HG03135 (cell line): ENCODE results near the gene UBTF.

Experiments
- ATAC-seq: cut with Tn5 transposase; IDR thresholded peaks from one replicate; pipeline ENCODE4 v1.9.1; 2021; ENCODE audit warnings: mild to moderate bottlenecking, moderate library complexity; ENCODE audit not compliant: unreplicated experiment

Gene UBTF

DNA sequence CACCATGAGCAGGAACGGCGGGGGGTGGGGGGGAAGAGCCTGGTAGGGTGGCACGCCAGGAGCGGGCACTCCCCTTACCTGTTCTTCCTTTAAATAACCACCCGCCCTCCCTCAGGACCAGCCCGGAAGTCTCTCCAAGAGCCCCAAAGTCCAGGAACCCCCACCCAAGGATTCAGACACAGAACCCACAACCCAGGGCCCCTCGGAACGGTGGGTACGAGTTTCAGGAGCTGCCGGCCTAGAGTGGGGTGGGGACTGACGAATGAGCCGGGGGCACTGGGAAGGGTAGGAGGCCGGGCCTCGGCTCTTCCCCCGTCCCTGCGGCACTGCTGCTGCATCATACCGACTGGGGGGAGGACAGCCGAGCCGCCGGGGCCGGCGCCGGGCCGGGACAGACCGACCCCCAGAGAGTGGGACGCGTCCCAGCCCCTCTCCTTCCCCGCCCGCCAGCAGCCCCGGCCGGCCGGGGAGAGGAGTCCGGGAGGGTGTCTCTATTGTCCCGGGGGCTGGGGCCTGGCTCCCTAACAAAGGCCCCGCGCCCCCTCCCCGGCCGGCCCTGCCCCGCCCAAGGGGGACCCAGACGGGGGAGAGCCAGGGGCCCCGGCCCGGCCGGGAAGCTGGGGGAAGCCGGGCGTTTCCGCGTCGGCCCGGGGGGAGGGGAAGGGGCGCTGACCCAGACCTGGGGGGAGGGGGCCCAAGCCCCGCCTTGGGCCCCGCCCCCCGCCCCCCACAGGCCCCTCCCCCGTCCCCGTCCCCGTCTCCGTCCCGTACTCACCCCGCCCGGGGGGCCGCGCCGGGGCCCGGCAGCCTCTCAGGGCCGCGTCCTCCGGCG lies 20.5 kb downstream of the UBTF start:
- peak; percentile 26 for ATAC-seq

- ATAC-seq, result no peak
These were observed 21.3 kb downstream of the UBTF start for GRCh38 chr17:44197980-44198720.

DNA sequence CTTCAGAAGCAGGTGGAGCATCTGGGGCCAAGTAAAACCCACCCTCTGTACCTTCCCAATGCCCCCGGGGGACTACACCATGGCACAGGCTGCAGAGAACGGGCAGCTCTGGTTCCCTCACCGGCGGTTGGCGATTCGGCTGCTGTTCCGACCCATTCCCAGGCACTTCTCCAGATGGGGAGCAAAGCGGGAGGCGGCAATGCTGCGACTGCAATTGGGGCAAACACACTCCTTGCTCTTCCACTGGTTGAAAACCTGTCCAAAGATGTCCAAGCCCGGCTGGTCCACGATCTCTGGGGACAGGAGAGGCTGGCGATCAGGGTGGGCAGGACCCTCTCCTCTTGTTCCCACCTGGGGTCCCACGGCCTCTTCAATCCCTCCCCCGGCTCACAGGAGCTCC lies 22.4 kb downstream of the UBTF start:
- no peak for ATAC-seq

GRCh38 chr17:44193326-44194084 lies 26.0 kb downstream of the UBTF start:
- ATAC-seq, result no peak

DNA sequence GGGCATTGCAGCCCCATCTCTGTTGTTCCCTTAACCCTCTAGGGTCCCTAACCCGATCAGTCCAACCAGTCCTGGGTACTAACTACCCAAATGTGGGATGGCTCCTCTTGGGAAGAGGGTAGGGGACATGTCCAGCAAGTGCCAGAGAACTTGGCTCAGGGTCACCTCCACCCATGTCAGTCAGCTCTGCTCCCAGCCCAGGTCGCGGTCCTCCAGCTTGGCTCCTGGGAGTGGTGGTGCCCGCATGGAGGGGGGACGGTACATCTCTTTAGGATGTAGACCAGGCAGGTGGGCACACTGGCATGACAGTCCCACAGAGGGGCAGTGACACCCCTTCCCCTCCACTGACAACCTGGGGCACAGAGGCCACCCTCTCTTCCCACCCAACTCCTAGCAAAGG lies 26.7 kb downstream of the UBTF start:
- ATAC-seq, result no peak

DNA sequence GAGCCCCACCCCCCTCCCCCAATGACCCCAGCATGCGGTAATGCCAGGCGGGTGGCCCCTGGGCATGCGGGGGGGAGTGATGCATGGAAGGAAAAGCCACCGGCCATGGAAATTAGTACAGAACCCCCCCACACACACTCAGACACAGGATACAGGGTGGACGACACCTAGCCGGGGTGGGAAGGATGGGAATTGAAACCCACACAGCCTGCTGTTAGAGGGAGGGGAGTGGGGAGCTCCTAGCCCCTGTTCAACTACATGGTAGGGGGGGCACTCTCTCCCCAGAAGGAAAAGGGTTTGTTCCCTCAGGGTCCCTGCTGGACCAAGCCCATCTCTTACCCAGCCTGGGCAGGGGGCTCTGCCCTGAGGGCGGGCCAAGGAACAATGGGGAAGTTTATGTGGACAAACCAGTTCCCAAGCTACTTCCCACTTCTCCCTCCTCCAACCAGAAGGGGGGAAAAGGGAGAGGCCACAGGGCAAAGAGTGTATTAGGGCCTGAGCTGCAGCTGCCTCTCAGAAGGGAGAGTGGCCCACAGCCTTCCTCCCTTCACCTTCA lies 27.5 kb downstream of the UBTF start:
- ATAC-seq, result no peak

- ATAC-seq, result no peak
These were observed 28.1 kb downstream of the UBTF start for GRCh38 chr17:44191369-44191768.

GRCh38 chr17:44190481-44190880 lies 29.0 kb downstream of the UBTF start:
- ATAC-seq, result no peak

DNA sequence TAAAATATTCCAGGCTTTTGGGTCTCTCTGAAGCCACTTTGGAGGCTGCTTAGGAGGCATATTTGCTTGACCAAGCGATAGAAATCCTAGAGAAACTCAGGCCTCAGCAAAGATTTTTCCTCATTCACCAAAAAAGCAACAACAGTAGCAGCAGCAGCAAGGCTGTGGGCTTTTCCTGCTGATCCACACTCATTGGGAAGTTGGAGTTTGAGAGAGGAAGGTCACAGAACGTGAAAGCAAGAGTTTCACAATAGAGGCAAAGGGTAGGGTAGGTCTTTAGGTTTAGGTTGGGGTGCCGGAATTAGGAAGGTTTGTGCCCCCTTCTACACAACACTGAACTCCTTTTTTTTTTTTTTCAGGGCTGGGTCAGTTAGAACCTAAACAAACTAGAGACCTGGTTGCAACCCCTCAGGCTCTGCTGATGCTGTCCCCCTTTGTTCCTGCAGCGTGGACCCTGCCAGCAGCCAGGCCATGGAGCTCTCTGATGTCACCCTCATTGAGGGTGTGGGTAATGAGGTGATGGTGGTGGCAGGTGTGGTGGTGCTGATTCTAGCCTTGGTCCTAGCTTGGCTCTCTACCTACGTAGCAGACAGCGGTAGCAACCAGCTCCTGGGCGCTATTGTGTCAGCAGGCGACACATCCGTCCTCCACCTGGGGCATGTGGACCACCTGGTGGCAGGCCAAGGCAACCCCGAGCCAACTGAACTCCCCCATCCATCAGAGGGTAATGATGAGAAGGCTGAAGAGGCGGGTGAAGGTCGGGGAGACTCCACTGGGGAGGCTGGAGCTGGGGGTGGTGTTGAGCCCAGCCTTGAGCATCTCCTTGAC lies 30.7 kb downstream of the UBTF start:
- no peak for ATAC-seq

DNA sequence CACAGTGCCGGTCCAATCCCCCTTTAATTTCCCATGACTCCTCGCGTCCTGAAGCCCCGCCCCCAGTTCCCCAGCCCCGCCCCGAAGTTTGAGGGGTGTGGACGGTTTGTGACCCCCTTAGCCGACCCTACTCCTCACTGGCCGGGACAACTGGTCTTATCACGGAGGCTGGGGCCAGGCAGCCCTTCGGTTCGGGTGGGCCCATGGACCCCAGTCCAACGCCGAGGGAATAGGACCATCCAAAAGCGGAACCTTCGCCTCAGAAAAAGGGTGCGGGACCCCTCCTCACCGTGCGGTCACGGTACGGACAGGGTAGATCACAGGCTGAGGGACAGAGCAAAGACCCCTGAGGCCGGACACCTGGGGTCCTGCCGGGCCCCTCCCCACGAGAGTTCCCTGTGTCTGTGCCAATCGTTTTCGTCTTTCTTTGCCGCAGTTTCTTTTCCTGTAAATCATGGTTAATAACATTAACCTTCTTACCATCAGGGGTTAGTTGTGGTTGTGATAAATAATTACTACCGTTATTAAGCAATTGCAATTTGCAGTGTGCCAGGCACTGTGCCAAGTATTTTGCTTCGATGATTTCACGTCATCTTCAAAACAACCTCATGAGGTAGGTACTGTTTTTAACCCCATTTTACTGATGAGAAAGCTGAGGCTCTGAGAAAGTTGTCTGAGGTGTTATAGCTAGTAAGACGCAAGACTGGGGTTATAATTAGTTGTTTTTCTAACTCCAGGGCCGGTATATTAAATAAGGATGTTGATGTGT lies 32.2 kb downstream of the UBTF start:
- ATAC-seq, result peak; percentile 41

DNA sequence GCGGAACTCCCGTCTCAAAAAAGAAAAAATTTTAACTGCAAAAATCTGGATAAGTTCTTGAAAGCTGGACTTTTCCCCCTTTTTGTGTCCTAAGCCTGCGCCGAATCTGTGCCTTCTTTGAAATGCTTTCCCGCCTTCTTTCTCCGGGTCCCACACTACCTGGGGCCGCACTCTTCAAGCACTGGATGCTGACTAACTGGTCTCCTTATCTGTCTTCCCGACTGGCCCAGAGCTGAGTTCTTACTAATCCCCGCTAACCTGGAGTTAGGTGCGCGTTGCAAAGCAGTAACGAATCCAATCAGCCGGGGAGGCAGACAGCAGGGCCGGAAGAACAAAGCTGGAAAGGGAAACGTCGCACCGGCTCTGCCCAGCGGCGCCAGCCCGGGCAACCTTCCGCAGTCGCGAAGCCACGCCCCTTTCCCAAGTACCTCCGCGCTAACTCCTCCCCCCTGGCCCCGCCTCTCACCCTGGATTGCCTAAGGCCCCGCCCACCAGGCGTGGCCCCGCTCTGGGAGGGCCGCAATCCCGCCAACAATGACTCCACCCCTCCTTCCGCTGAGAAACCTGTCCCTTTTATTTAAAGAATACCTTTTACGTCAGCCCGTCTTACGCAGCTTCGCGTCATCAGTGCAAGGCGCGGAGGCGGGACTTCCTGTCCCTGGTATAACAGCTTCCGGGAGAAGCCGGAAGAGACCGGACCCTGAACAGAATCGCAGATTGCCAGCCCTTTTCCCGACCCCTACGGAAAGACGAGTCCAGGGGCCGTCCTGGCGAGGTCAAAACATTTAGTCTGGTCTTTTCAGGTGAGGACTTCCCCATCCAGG lies 33.0 kb downstream of the UBTF start, which contains the start of gene TMUB2:
Gene TMUB2 (plus strand): TSS at position 666 of the 824 bp plus-strand sequence. CDS start 737 bp downstream, outside the sequence.
- ATAC-seq, result peak; percentile 87

DNA sequence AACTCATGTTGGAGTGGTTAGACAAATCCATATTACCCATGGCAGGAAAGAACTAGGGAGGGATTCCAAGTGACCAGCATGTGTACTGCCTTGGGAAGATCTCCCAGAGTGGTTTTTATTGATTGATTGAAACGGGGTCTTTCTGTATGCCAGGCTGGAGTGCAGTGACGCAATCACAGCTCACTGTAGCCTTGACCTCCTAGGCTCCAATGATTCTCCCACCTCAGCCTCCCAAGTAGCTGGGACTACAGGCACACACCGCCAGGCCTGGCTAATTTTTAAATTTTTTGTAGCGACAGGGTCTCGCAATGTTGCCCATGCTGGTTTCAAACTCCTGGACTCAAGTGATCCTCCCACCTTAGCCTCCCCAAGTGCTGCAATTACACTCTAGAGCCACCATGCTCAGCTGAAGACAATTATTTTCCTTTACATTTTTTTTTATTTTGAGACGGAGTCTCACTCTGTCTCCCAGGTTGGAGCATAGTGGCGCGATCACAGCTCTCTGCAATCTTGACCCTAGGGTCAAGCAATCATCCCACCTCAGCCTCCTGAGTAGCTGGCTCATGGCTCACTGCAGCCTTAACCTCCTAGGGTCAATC lies 35.2 kb downstream of the UBTF start:
- ATAC-seq, result no peak

DNA sequence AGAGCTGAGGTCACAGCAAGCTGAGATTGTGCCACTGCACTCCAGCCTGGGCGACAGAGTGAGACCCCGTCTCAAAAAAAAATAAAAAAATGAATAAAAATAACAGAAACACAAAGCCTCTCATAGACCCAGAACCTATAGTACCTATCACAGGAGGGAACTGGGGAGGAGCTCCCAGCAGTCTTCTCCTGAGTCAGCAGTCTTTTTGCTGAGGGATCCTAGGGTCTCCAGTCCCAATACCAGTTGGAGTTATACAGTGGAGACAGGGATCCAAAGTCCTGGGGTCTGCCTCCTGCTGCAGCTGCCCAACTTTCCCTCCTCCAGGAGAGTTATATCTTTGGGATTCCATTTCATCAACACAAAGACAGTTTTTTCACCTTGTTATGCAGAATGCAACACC lies 36.5 kb downstream of the UBTF start:
- no peak for ATAC-seq

DNA sequence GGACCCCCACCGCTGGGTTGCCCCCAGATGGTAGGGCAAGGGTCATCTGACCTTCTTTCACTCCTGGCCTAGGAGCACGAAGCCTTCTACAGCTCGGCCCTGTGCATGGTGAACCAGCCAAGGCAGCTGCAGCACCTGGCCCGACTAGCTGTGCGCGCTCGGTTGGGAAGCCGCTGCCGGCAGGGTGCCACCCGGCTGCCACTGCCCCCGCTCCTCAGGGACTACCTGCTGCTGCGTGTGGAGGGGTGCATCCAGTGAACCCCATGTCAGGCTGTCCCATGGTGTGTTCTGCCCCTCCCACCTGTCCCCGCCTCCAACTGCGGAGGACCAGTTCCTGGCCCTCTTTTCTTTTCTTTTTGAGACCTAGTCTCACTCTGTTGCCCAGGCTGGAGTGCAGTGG lies 41.3 kb downstream of the UBTF start:
- no peak for ATAC-seq

DNA sequence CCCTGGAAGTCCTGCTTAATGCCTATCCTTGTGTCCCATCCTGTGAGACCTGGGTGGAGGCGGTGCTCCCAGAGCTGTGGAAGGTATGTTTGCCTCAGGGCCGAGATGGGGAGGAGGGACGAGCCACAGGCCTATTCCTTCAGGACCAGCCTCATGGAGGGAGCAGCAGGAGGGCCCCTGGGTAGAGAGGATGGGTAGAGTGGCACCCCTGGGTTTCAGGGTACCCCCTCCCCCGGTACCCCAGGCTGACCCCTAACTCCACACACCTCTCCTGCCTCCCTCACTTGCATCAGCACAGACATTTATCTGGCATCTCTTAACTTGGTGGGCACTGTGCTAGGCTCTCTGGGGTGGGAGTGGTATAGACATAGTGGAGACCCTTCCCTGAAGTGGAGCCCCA lies 41.8 kb downstream of the UBTF start:
- ATAC-seq, result no peak

GRCh38 chr17:44176671-44177501 lies 42.6 kb downstream of the UBTF start:
- ATAC-seq, result no peak

- no peak for ATAC-seq
These were observed 43.2 kb downstream of the UBTF start for GRCh38 chr17:44176257-44176656.
